Measurements from ENCODE around the gene TIGD3.
A peak's percentile ranks its signal among the peaks of the same experiment; 100 is the strongest.
"Not testable (repeated sequence)": the region's sequence is repeated elsewhere in the genome, so short reads cannot be mapped to it uniquely, and the experiment has no call there.

Gene TIGD3

DNA sequence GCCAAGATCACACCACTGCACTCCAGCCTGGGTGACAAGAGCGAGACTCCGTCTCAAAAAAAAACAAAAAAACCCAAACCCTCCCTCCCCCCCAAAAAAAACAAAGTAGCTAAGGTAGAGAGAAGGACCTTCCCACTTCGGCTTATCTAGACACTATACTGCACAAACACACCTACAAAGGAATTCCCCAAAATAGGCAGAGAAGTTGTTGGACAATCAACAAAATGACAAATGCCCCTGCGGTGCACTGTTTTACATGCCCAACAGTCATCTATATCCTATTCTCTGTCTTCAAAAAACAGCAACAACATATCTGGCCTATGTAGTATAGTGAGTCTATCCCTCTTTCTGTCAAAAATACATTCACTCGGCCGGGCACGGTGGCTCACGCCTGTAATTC, 27.5 kb upstream of the TIGD3 start:
- no peak for DNase-seq

DNA sequence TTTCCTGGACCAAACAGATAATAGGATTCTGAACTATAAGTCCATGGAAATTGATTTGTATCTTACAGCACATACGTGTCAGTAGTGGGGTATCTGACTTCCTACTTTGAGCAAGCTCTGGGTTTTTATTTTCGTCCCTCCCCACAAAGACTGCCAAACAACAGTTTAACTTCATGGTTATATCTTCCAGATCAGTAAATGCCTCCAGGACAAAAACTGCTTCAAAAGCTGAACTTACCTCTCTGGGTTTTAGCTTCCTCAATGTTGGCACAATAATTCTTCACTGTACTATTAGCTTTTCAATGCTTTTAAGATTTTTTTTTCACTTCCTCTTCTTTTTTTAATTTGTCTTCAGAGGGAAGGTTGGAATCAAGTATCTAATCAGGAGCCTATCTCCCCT, 25.1 kb upstream of the TIGD3 start:
- DNase-seq, result no peak

DNA sequence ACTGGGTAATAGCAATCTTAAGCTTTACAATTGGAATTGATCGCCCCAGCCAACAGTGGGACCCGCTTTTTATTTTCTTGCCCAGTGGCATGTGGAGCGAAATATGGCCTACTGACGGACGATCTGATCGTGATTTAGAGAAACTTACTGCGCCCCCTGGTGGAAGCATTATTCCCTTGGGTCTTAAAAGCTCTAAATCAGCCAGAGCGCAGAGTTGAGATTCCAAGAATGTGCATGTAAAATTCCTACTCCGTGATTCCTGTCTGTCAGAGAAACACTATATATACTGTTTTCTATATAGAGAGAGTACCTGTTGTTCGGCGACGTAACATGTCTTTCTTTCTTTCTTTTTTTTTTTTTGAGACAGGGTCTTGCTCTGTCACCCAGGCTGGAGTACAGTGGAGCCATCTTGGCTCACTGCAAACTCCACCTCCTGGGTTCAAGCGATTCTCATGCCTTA, 24.6 kb upstream of the TIGD3 start:
- peak; percentile 92 for DNase-seq

DNA sequence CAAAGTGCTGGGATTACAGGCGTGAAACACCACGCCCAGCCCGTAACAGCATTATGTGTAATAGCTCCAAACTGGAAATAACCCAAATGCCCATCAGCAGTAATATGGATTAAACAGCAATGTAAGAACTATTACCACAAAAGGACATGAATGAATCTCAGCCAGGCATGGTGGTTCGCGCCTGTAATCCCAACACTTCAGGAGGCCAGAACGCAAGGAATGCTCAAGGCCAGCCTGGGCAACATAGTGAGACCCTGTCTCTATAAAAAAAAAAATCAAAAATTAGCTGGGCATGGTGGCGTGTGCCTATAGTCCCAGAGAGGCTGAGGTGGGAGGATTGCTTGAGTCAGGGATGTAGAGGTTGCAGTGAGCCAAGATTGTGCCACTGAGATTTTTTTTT, 24.0 kb upstream of the TIGD3 start:
- no peak for DNase-seq

DNA sequence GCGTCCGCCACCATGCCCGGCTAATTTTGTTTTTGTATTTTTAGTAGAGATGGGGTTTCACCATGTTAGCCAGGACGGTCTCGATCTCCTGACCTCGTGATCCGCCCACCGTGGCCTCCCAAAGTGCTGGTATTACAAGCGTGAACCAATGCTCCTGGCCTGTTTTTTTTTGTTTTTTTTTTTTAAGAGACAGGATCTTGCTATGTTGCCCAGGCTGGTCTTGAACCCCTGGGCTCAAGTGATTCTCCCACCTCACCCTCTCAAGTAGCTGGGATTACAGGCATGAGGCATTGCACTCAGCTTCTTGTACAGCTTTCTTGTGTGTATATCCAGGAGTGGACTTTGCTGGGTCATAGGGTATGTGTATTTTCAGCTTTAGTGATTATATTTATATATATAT, 22.0 kb upstream of the TIGD3 start:
- not testable (repeated sequence) for DNase-seq

DNA sequence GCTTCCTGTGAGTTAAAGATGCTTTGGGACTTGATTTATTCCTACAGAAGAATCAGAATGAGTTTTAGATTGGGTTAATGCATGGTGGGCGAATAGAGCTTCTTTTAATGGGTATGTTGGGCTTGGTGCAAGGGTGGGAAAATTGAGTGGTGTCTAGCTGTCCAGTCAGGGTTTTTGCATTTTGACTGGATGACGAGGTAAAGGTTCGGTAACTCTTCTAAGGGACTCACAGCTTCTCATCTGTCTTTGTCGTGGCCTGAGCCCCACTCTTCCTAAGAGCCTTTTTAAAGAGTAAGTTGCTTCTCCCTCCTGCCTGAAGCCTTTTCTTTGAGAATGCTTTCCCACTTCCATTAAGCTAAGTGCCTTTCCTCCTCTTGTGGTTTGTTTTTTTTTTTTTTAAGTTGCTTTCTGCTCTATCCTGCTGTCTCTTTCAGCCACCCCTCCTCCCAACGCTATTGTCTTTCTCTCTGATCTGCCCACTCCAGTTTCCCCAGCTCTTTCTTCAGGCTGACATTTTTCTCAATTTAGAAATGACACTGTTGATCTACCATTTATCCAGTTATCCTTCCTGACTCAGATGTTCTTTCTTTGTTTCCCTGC, 19.8 kb upstream of the TIGD3 start:
- peak; percentile 60 for DNase-seq

DNA sequence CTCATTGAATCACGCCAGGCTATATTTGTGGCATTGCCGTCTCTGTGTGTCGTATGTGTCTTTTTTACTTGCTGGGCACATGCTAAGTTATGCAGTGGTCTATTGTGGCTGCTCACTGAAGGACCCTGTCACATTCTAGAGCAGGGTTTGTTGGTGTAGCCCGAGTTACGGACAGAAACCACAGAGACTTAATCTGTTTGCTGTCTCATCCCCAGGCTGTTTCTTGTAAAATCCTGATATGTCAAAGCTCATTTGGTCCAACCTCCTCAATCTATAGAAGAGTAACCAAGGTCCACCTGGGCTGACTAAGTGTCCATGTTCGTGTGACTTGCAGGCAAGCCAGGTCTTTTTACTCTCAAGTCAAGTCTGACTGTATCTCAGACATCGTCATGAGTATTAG, 15.9 kb upstream of the TIGD3 start:
- no peak for DNase-seq

DNA sequence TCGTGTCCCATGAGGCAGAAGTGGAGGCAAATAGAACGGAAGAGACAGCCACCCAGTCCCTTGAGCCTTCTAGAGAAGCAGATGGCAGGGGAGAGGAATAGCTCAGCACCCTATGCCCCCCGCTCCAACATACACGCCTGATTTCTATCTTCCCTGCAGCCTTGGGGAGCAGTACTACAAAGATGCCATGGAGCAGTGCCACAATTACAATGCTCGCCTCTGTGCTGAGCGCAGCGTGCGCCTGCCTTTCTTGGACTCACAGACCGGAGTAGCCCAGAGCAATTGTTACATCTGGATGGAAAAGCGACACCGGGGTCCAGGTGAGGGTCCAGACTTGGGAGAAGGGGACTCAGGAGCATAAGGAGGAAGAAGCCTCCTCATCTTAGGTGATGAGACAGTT, 14.3 kb upstream of the TIGD3 start:
- no peak for DNase-seq

DNA sequence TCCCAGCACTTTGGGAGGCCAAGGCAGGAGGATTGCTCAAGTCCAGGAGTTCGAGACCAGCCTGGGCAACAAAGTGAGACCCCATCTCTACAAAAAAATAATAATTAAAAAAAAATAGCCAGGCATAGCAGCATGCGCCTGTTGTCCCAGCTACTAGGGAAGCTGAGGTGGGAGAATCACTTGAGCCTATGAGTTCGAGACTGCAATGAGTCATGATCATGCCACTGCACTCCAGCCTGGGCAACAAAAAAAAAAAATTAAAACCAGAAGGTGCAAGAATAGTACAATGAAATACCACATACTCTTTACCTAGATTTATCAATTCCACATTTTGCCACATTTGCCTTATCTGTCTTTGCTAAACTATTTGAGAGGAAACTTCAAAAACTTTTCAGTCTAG, 12.7 kb upstream of the TIGD3 start:
- no peak for DNase-seq

DNA sequence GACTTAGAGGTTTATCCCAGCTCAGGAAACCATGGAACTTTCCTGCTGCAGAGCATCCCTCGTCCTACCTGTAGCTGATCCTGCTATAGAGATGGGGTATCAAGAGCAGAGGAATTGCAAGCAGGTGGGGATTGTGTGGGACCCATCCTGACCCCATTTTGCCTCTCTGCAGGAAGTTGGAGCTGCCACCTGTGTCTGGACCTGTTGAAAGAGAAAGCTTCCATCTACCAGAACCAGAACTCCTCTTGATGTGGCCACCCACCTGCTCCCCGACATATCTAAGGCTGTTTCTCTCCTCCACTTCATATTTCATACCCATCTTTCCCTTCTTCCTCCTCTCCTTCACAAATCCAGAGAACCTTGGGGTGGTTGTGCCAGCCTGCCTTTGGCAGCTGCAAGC, 3.0 kb upstream of the TIGD3 start:
- DNase-seq, result no peak

DNA sequence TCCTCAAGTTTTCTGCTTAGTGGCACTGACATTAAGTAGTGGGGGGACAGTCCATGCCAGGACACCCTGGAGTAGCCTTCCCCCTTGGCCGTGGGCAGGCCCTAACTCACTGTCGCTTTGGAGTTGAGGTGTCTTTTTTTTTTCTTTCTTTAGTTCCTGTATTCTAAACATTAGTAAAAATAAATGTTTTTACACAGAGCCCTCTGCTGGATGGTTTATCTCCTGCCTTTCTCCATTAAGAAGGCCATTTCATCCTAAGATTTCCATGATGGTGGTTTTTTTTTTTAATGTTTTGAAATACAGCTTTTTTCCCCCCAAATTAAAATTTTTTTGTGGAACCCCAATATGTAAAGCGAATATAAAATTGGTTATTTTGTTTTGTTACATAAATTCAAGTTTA, 1.8 kb upstream of the TIGD3 start:
- DNase-seq, result no peak

DNA sequence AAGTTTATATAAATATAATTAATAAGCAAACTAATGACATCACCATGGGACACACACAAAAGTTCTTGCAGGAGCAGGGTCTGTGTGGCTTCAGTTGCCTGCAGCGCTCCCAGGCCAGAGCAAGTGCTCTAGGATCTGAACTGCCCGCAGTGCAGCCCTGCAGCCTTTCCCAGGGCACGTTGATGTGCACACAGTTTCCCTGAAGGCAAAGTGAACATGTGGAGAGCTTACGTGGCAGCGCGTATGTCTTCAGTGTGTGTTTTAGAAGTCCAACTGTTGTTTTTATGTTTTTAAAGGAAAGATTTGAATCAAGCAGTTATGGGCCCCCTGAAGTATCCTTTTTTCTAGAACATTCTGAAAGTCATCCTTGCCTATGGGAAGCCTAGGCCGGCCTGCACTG, 1.2 kb upstream of the TIGD3 start:
- DNase-seq, result no peak

DNA sequence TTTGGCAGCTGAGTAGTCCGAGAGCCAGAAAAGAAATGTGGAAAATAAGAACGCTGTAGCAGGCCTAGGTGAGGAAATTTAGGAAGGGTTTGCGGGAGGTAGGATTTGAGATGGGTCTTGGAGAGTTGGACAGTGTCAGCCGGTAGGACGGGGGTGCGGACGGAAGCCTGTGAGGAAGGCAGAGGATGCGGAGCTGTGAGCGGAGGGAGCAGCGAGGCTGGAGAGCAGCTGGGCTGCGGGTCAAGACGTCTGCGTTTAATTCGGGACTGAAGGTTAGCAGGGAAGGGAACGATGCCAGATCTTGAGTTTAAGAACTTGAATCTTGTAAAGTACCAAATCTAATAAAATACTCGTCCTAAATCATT, 669 bp upstream of the TIGD3 start:
- DNase-seq, result peak; percentile 69

DNA sequence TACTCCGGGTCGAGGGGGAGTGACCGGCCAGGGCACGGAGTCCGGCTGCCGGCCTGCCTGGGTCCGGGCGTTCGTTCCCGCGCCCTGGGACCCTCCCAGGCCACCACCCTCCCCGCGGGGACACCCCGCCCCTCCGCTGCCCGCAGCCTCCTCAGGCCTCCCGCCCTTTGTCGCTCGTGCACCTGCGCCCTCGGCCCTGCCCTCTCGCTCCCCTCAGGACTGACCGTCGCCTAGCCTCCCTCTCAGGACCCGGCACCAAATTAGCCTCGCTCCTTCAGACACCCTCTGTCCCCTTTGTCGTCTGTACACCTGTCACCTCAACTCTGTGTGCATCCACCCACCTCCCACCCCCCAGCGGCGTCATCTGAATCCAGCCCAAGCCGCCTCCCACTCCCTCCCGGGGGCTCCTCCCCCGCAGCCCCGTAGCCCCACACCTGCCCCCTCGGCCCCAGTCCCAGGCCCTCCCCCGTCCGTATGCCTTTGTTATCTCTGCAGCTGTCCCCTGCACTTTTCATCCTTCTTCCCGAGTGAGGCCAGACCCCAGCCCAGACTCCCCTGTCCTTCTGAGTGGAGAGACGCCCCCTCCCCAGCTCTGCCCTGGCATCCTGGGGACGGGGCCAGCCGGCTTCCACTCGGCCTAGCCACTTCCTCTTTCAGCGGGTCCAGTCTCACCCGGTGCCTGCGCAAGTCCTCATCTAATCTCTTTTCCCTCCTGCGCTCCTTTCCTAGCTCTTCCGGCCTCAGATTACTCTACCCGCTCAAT, 643 bp downstream of the TIGD3 start:
- DNase-seq, result peak; percentile 38

DNA sequence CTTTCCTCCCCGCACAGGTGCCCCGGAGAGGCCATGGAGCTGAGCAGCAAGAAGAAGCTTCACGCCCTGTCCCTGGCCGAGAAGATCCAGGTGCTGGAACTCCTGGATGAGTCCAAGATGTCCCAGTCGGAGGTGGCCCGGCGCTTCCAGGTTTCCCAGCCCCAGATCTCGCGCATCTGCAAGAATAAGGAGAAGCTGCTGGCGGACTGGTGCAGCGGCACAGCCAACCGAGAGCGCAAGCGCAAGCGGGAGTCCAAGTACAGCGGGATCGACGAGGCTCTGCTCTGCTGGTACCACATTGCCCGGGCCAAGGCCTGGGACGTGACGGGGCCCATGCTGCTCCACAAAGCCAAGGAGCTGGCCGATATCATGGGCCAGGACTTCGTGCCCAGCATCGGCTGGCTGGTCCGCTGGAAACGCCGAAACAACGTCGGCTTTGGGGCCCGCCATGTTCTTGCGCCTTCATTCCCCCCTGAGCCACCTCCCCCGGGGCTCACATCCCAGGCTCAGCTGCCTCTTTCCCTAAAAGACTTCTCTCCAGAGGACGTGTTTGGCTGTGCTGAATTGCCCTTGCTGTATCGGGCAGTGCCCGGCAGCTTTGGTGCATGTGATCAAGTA, 1.3 kb downstream of the TIGD3 start:
- DNase-seq, result no peak

DNA sequence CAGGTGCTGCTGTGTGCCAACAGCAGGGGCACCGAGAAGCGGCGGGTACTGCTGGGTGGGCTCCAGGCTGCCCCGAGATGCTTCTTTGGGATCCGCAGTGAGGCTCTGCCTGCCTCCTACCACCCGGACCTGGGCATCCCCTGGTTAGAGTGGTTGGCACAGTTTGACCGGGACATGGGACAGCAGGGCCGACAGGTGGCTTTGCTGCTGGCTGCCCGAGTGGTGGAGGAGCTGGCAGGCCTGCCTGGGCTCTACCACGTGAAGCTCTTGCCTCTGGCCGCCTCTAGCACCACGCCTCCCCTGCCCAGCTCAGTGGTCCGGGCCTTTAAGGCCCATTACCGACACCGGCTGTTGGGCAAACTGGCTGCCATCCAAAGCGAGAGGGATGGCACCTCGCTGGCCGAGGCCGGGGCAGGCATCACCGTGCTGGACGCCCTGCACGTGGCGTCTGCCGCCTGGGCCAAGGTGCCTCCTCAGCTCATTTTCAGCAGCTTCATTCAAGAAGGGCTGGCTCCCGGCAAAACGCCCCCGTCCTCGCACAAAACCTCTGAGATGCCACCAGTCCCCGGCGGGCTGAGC, 1.9 kb downstream of the TIGD3 start:
- DNase-seq, result no peak

DNA sequence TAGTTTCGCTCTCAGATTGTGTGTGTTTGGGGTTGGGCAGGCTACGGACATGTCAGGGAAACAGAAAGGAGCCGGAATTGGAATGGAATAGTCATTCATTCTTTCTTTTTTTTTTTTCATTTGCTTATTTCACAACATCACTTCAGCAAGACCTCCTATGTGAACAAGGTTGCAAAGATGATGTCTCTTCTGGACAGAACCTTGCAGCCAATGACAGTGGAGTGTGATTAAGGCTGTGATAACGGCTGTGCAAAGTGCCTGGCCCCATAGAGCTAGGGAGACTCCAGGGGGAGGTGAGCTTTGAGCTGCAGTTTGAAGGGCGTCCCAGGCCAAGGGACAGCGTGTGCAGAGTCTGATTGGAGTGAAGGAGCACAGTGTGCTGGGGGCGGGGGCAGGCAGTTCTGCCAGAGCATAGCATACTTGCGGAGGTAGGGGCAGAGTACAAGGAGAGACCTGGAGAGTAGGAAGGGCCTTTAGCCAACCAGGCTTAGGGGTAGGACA, 3.4 kb downstream of the TIGD3 start:
- DNase-seq, result no peak

DNA sequence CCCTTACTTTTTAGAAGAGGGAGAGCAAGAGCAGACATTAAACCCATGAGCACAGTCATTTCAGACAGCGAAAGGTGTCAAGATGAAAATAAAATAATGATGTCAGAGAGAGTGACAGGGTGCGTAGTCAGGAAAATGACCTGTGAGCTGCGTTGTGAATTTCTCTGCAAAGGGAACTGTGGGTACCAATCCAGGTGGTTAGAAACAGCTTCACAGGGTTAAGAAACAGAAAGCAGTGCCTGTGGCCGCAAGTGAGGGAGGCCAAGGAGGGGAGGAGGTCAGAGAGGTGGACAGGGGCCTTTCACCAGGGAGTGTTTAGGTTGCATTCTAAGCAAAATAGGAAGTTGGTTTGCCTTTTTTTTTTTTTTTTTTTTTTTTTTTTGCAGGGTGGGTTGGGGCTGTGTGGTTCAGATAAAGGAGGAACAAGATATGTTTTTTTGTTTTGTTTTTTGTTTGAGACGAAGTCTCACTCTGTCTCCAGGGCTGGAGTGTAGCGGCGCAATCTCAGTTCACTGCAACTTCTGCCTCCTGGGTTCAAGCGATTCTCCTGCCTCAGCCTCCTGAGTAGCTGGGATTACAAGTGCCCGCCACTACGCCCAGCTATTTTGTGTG, 7.9 kb downstream of the TIGD3 start:
- no peak for DNase-seq

DNA sequence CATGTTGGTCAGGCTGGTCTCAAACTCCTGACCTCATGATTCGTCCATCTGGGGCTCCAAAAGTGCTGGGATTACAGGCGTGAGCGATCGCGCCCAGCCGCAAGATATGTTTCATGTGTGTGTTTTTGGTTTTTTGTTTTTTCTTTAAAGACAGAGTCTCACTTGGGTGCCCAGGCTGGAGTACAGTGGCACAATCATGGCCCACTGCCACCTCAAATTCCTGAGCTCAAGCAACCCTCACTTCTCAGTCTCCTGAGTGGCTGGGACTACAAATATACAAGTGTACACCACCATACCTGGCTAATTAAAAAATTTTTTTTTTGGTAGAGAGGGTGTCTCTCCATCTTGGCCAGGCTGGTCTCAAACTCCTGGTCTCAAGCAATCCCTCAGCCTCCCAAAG, 8.4 kb downstream of the TIGD3 start:
- DNase-seq, result no peak

DNA sequence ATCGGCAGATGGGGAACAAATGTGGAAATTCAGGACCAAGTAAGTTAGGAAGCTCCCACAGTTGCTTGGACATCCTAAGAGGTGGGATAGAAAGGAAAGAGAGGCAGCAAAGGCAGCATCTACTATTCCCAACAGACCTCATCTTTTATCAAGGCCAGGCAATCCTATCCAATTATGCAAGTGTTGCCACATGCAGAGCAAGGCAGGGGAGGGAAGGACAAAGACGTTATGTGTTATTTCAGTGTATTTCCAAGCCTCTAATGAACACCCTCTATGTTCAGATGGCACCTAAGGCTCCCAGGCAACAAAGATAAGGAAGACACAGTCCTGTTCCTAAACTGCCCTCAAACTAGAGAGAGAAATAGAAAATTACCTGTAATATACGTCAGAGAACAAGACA, 9.2 kb downstream of the TIGD3 start:
- DNase-seq, result peak; percentile 60

DNA sequence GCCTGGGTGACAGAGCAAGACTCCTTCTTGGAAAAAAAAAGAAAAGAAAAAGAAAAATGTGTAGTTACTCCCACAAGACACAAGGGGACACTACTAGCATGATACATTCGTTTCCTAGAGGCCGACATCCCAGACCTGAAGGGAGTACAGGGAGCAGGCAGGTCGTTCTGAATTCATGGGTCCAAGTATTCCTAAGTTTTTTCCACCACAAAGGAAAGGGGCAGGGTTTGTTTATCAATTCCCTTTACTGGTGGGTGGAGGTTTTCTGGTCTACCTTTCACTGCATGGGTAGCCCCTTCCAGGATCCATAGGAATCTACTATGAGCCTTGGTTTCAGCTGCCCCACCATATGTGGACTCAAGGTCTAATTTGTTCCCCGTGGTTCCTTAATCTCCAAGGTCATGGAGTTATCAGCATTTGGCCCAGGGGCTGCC, 11.8 kb downstream of the TIGD3 start:
- DNase-seq, result peak; percentile 82

DNA sequence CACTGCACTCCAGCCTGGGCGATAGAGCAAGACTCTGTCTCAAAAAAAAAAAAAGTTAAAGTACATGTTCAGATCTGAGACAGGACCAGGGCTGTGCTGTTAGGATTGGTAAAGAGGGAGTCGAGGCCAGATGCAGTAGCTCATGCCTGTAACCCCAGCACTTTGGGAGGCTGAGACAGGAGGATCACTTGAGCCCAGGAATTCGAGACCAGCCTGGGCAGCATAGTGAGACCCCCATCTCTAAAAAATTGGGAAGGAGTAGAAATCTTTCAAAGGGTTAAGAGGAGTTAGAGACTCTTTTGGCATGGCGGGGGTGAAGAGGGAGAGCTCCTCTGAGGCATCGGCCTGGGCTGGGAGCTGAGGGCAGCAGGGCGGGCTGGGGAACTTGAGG, 16.1 kb downstream of the TIGD3 start:
- no peak for DNase-seq

DNA sequence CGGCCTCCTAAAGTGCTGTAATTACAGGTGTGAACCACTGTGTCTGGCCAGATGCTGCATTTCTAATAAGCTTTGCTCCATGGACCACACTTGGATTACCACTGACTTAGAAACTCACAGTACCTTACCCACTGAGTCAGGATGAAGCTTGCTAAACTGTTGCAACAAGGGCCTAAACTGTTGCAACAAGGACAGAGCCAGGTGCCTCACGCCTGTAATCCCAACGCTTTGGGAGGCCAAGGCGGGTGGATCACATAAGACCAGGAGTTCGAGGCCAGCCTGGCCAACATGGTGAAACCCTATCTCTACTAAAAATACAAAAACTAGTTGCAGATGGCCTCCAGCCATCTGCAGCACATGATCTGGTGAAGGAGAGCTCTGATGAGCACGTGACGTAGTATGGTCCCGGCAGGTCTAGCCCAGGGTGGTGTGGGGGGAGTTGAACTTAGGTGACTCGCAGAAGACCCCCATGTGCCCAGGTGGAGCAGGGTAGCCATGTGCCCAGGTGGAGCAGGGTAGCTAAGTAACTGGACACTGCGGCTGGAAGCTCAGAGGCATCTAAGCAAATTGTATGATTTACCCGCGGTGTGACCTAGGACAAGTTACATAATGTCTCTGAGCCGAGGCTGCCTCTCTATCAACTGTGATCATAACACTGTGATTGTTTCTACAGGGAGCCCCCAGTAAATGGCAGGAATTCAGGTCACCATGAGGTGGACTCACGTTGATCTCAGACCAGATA, 19.5 kb downstream of the TIGD3 start:
- no peak for DNase-seq
